HepG2 (cell line): ENCODE data around the gene NAV1. TPM values are rescaled to one million over a fixed set of nuclear protein-coding genes. Genes with fewer than 3 reads are reported as not detected.

Source experiments
- BORCS8-MEF2B ChIP-seq: sonication (generic); formaldehyde crosslinking; IDR thresholded peaks from 2 replicates; pipeline ENCODE4 v1.8.0; 2022; ENCODE audit warnings: mild to moderate bottlenecking, missing genetic modification reagents
- GTF3A ChIP-seq: sonication (generic); formaldehyde crosslinking; conservative IDR thresholded peaks from 2 replicates; pipeline ENCODE4 v1.4.0; 2020; ENCODE audit warnings: mild to moderate bottlenecking, missing genetic modification reagents
- IRF1 ChIP-seq: sonication (generic); formaldehyde crosslinking; IDR thresholded peaks from 2 replicates; pipeline ENCODE4 v1.4.0; 2020; ENCODE audit warnings: low read depth, mild to moderate bottlenecking, missing genetic modification reagents
- MLX ChIP-seq: IDR thresholded peaks from 2 replicates; pipeline ENCODE4 v1.6.1; 2016
- NFYC ChIP-seq: IDR thresholded peaks from 2 replicates; pipeline ENCODE4 v1.6.1; 2016; ENCODE audit warnings: missing genetic modification reagents, missing compliant biosample characterization
- PRPF4 ChIP-seq: fragments of 200-400 bp; formaldehyde crosslinking; IDR thresholded peaks from 2 replicates; pipeline ENCODE4 v1.6.1; 2016; ENCODE audit warnings: low read length, low read depth; ENCODE audit not compliant: poor library complexity, severe bottlenecking
- ZBTB40 ChIP-seq, 2 experiments: fragments of 450-650 bp in 1 of 2; sonication (generic) in 1 of 2; formaldehyde crosslinking in 1 of 2; IDR thresholded peaks; 2 replicates each; pipeline versions ENCODE4 v1.6.1 to v1.8.0; 2016 to 2022; ENCODE audit warnings: antibody characterized with exemption in 1 of 2, mild to moderate bottlenecking in 1 of 2, missing genetic modification reagents in 1 of 2
- ZNF121 ChIP-seq: sonication (generic); formaldehyde crosslinking; IDR thresholded peaks from 2 replicates; pipeline ENCODE4 v1.5.0; 2020; ENCODE audit warnings: mild to moderate bottlenecking, missing genetic modification reagents
- ZNF431 ChIP-seq: sonication (generic); formaldehyde crosslinking; IDR thresholded peaks from 2 replicates; pipeline ENCODE4 v1.9.0; 2022; ENCODE audit warnings: missing genetic modification reagents, low read depth, mild to moderate bottlenecking, borderline replicate concordance
- ZNF703 ChIP-seq: sonication (generic); formaldehyde crosslinking; IDR thresholded peaks from 2 replicates; pipeline ENCODE4 v1.5.1; 2020; ENCODE audit warnings: missing genetic modification reagents, mild to moderate bottlenecking, moderate library complexity, borderline replicate concordance
- ZNF782 ChIP-seq: sonication (generic); formaldehyde crosslinking; IDR thresholded peaks from 2 replicates; pipeline ENCODE4 v1.4.0; 2020; ENCODE audit warnings: missing genetic modification reagents, mild to moderate bottlenecking, borderline replicate concordance
- polyA plus RNA-seq, 8 experiments: library from polyadenylated mRNA; depleted of rRNA in 3 of 8; stranded (reverse) in 7 of 8; unstranded in 1 of 8; fragments of >200 nt; fragmentation: Illumina TruSeq in 4 of 8; extraction: Trizol in 4 of 8; gene quantifications; 2 replicates each; pipeline versions ENCODE4 v1.2.1 to v1.2.3, GENCODE V29; 2011 to 2016; ENCODE audit warnings: low read depth in 4 of 8, missing spikeins in 1 of 8, mixed read lengths in 1 of 8; ENCODE audit not compliant: insufficient read depth in 1 of 8
- total RNA-seq, 5 experiments: library from RNA; depleted of rRNA; stranded (reverse); fragments of >200 nt; fragmentation: Illumina TruSeq; extraction: Trizol; gene quantifications; 2 replicates each; pipeline ENCODE4 v1.2.3, GENCODE V29; 2016; ENCODE audit warnings: low read depth in 1 of 5
- TF ChIP-seq, protein P1 (sequence below): IDR thresholded peaks from 2 replicates; pipeline ENCODE4 v1.6.1; 2016; ENCODE audit warnings: low read depth
- TF ChIP-seq, protein P2 (sequence below): sonication (generic); formaldehyde crosslinking; IDR thresholded peaks from 2 replicates; pipeline ENCODE4 v1.5.0; 2020; ENCODE audit warnings: mild to moderate bottlenecking, missing genetic modification reagents

NAV1 gene
- total and polyA plus RNA-seq, 2 of the 13 experiments (the other 11 are each of a cell fraction or from before 2014, with no cell fraction given): not detected

DNA sequence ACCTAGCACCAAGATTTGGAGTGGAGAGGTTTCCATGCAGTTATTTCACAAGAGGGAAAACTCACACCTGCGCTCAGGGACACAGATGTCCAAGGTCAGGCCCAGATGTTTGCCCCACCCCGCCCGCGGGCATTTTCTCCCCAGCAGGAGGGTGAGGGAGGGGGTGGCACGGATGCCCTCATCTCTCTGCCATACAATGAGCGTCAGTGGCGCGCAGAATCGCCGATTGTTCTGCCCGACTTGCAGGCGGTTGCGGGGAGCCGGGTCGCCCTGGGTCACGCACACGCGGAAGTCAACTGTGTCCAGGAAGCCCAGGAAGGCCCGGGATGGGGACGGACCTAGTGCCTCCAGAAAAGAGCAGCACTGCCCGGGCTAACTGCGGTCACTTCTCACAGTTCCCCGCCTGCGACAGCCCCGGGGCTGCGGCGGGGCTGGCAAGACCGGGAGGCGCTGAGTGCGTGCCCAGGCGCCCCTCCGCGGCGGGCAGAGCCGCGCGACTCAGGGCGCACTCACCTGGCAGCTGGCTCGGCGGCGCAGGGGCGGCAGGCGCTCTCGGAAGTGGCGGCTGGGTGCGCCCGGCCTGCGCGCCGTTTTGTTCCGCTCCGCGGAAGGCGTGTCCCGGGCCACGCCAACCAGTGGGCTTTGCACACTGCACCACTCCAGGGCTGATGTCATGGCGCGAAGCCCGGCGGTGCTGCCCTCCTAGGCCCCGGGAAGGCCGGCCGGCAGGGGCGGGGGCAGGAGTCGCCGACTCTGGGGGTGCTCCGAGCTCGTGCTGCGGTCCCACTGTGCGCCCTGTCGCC is 32.2 kb upstream of the NAV1 start, which contains the start of gene CSRP1 (continued):
- TF ChIP-seq ZNF431 (CRISPR knock-in tag) (no peak), IRF1 (CRISPR knock-in tag) (no peak), ZNF703 (no peak), MLX (no peak), PRPF4 (no peak), BORCS8-MEF2B (CRISPR knock-in tag) (peak; percentile 26; the same call in 1 of the 2 replicates), ZBTB40 (IDR thresholded peaks at IDR 0.05) (no peak), ZBTB40 (CRISPR knock-in tag; IDR thresholded peaks at IDR 0.05) (peak; percentile 49; the same call in 1 of the 2 replicates), NFYC (CRISPR knock-in tag) (no peak), ZNF121 (CRISPR knock-in tag) (no peak), GTF3A (CRISPR knock-in tag) (0 out of 2 replicates have a peak, but pooled peaks have one; percentile 40), ZNF782 (CRISPR knock-in tag) (peak; percentile 34; the same call in 1 of the 2 replicates)
- TF ChIP-seq, protein P1, sequence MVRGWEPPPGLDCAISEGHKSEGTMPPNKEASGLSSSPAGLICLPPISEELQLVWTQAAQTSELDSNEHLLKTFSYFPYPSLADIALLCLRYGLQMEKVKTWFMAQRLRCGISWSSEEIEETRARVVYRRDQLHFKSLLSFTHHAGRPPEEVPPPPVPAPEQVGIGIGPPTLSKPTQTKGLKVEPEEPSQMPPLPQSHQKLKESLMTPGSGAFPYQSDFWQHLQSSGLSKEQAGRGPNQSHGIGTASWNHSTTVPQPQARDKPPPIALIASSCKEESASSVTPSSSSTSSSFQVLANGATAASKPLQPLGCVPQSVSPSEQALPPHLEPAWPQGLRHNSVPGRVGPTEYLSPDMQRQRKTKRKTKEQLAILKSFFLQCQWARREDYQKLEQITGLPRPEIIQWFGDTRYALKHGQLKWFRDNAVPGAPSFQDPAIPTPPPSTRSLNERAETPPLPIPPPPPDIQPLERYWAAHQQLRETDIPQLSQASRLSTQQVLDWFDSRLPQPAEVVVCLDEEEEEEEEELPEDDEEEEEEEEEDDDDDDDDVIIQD: no peak
- TF ChIP-seq, protein P2, sequence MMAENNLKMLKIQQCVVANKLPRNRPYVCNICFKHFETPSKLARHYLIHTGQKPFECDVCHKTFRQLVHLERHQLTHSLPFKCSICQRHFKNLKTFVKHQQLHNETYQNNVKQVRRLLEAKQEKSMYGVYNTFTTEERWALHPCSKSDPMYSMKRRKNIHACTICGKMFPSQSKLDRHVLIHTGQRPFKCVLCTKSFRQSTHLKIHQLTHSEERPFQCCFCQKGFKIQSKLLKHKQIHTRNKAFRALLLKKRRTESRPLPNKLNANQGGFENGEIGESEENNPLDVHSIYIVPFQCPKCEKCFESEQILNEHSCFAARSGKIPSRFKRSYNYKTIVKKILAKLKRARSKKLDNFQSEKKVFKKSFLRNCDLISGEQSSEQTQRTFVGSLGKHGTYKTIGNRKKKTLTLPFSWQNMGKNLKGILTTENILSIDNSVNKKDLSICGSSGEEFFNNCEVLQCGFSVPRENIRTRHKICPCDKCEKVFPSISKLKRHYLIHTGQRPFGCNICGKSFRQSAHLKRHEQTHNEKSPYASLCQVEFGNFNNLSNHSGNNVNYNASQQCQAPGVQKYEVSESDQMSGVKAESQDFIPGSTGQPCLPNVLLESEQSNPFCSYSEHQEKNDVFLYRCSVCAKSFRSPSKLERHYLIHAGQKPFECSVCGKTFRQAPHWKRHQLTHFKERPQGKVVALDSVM: 0 out of 2 replicates have a peak, but pooled peaks have one; percentile 14
